Neural progenitor cell (in vitro differentiated cells): Measurements from ENCODE around the gene SERTM1. TPM values are rescaled to one million over a fixed set of nuclear protein-coding genes. Genes with fewer than 3 reads are reported as not detected.

Experiments
- DNase-seq: peaks from one replicate; pipeline ENCODE4 v3.0.0-alpha.2; 2016; ENCODE audit warnings: low spot score
- H2AFZ ChIP-seq: fragments of 200-600 bp; sonication (generic); replicated peaks from 2 replicates; pipeline ENCODE4 v1.6.1; 2016; ENCODE audit warnings: antibody characterized with exemption
- H3F3A ChIP-seq: fragments of 200-600 bp; sonication (generic); 2 replicates; pipeline ENCODE4 v1.6.1; 2016; ENCODE audit warnings: antibody characterized with exemption, low read depth
- H3K27ac ChIP-seq: fragments of 200-600 bp; sonication (generic); 2 replicates; pipeline ENCODE4 v1.5.1; 2016; ENCODE audit warnings: mild to moderate bottlenecking
- H3K27me3 ChIP-seq: fragments of 200-600 bp; sonication (generic); 2 replicates; pipeline ENCODE4 v1.6.1; 2016; ENCODE audit warnings: mild to moderate bottlenecking, moderate library complexity
- H3K36me3 ChIP-seq: fragments of 200-600 bp; sonication (generic); 2 replicates; pipeline ENCODE4 v1.5.1; 2016
- H3K4me1 ChIP-seq: fragments of 200-600 bp; sonication (generic); 2 replicates; pipeline ENCODE4 v1.6.1; 2016; ENCODE audit warnings: mixed run types
- H3K4me2 ChIP-seq: fragments of 200-600 bp; sonication (generic); 2 replicates; pipeline ENCODE4 v1.6.1; 2016
- H3K4me3 ChIP-seq: fragments of 200-600 bp; sonication (generic); 2 replicates; pipeline ENCODE4 v1.5.1; 2016
- H3K79me2 ChIP-seq: fragments of 200-600 bp; sonication (generic); 2 replicates; pipeline ENCODE4 v1.6.1; 2016; ENCODE audit warnings: low read depth
- H3K9ac ChIP-seq: fragments of 200-600 bp; sonication (generic); 2 replicates; pipeline ENCODE4 v1.6.1; 2016
- H3K9me3 ChIP-seq: fragments of 200-600 bp; sonication (generic); 2 replicates; pipeline ENCODE4 v1.5.1; 2016; ENCODE audit warnings: low read depth
- H4K20me1 ChIP-seq: fragments of 200-600 bp; sonication (generic); 2 replicates; pipeline ENCODE4 v1.6.1; 2016; ENCODE audit warnings: low read depth
- H3K27ac Mint-ChIP-seq: 3 replicates; pipeline ENCODE4 v1.8.0; 2021; ENCODE audit warnings: mixed read lengths
- H3K27me3 Mint-ChIP-seq: 2 replicates; pipeline ENCODE4 v1.8.0; 2022; ENCODE audit warnings: low read depth, mild to moderate bottlenecking, inconsistent platforms, moderate library complexity, mixed read lengths; ENCODE audit not compliant: insufficient read depth
- H3K36me3 Mint-ChIP-seq: 3 replicates; pipeline ENCODE4 v1.8.0; 2021; ENCODE audit warnings: mixed read lengths
- H3K4me1 Mint-ChIP-seq: 3 replicates; pipeline ENCODE4 v1.8.0; 2021; ENCODE audit warnings: mixed read lengths
- H3K4me3 Mint-ChIP-seq: 3 replicates; pipeline ENCODE4 v1.8.0; 2021; ENCODE audit warnings: mild to moderate bottlenecking, moderate library complexity, mixed read lengths
- H3K9me3 Mint-ChIP-seq: 3 replicates; pipeline ENCODE4 v1.8.0; 2020; ENCODE audit warnings: mixed read lengths
- EZH2 ChIP-seq: fragments of 200-600 bp; sonication (generic); IDR thresholded peaks from 2 replicates; pipeline ENCODE4 v1.6.1; 2017; ENCODE audit warnings: antibody characterized with exemption, mild to moderate bottlenecking, moderate library complexity
- EZH2phosphoT487 ChIP-seq: fragments of 200-600 bp; sonication (generic); IDR thresholded peaks from 2 replicates; pipeline ENCODE4 v1.6.1; 2017; ENCODE audit warnings: antibody characterized with exemption
- total RNA-seq: library from RNA; depleted of rRNA; stranded (reverse); fragments of >200 nt; gene quantifications from 2 replicates; pipeline ENCODE4 v1.2.3, GENCODE V29; 2015; ENCODE audit warnings: low replicate concordance
- TF ChIP-seq, protein P1 (sequence below): fragments of 200-600 bp; sonication (generic); IDR thresholded peaks from 2 replicates; pipeline ENCODE4 v1.5.1; 2017; ENCODE audit warnings: antibody characterized with exemption, mild to moderate bottlenecking

SERTM1 gene
- total RNA-seq, 1 donor from 2014 or later = not detected

DNA sequence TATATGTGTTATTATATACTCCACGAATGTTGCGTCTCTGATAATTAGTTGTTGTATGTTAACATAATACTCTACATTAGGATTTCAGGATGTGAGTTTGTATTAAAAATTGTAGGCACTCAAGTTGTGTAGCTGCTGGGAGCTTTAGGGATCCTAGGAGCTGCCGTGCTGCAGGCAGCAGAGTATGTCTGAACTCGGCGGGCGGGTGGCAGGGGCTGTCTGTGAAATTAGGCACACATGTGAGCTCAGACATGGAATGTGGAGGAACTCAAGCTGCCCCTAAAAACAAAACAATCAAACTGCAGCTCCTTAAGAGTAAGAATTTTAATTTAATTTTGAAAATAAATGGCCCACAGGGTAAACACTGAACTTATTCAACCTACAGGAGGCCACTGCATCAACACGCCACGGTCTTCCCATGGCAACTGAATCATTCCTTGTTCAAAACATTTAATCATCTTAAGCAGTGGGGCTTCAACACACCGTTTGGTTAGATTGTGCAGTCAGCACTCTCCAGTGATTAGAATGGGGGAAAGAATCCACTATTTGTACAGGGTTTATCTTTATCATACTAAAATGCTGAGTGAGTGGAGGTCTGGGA, 22.7 kb downstream of the SERTM1 start:
- Mint-ChIP-seq H3K27me3 (peaks cover 2% of the 10 kb centered on the region), H3K9me3 (no peaks in the 10 kb centered on the region), H3K36me3 (no peaks in the 10 kb centered on the region), H3K27ac (peak overlapping the region; percentile 79), H3K4me1 (peaks cover 36% of the 10 kb centered on the region), H3K4me3 (no peak overlapping the region)
- H3K79me2 ChIP-seq = no peaks in the 10 kb centered on the region
- no peak overlapping the region for H2AFZ ChIP-seq
- H3K27ac ChIP-seq = no peak overlapping the region
- no peaks in the 10 kb centered on the region for H3K4me1 ChIP-seq
- H3K9me3 ChIP-seq = no peaks in the 10 kb centered on the region
- no peak overlapping the region for H3K4me3 ChIP-seq
- no peak overlapping the region for H3K4me2 ChIP-seq
- H3K36me3 ChIP-seq = no peaks in the 10 kb centered on the region
- TF ChIP-seq, protein P1, sequence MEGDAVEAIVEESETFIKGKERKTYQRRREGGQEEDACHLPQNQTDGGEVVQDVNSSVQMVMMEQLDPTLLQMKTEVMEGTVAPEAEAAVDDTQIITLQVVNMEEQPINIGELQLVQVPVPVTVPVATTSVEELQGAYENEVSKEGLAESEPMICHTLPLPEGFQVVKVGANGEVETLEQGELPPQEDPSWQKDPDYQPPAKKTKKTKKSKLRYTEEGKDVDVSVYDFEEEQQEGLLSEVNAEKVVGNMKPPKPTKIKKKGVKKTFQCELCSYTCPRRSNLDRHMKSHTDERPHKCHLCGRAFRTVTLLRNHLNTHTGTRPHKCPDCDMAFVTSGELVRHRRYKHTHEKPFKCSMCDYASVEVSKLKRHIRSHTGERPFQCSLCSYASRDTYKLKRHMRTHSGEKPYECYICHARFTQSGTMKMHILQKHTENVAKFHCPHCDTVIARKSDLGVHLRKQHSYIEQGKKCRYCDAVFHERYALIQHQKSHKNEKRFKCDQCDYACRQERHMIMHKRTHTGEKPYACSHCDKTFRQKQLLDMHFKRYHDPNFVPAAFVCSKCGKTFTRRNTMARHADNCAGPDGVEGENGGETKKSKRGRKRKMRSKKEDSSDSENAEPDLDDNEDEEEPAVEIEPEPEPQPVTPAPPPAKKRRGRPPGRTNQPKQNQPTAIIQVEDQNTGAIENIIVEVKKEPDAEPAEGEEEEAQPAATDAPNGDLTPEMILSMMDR = no peak
- H3K9ac ChIP-seq = no peak overlapping the region
- no peaks in the 10 kb centered on the region for H4K20me1 ChIP-seq
- H3K27me3 ChIP-seq = no peaks in the 10 kb centered on the region
- no peaks in the 10 kb centered on the region for H3F3A ChIP-seq
- DNase-seq = no peak

DNA sequence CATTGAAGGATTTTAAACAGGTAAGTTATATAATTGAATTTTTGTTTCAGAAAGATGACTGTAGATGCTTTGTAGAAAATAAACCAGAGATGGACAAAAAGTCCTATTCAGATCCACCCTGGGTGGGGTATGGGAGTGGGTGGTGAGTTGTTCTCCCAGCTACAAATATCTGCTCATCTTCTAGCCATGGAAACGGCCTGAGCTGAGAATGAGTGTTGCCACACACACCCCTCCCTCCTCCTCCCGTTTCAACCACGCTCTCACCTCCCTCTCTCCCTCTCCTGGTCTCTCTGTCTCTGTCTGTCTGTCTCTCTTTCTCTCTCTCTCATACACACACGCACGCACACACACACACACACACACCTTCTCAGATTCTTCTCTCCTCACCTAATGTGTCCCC, 26.4 kb downstream of the SERTM1 start:
- Histone ChIP-seq H3K4me2 (no peak overlapping the region), H3K4me3 (no peak overlapping the region), H3K27me3 (no peaks in the 10 kb centered on the region), H3F3A (no peaks in the 10 kb centered on the region), H3K36me3 (no peaks in the 10 kb centered on the region), H3K27ac (no peak overlapping the region), H2AFZ (no peak overlapping the region), H3K9ac (no peak overlapping the region), H3K9me3 (no peaks in the 10 kb centered on the region), H4K20me1 (no peaks in the 10 kb centered on the region), H3K4me1 (no peaks in the 10 kb centered on the region), H3K79me2 (no peaks in the 10 kb centered on the region)
- Mint-ChIP-seq H3K36me3 (no peaks in the 10 kb centered on the region), H3K9me3 (no peaks in the 10 kb centered on the region), H3K4me3 (no peak overlapping the region), H3K27me3 (peaks cover 2% of the 10 kb centered on the region), H3K4me1 (peaks cover 28% of the 10 kb centered on the region), H3K27ac (no peak overlapping the region)
- no peak for DNase-seq
- TF ChIP-seq EZH2phosphoT487 (no peak), EZH2 (no peak)
- TF ChIP-seq, protein P1 = no peak

DNA sequence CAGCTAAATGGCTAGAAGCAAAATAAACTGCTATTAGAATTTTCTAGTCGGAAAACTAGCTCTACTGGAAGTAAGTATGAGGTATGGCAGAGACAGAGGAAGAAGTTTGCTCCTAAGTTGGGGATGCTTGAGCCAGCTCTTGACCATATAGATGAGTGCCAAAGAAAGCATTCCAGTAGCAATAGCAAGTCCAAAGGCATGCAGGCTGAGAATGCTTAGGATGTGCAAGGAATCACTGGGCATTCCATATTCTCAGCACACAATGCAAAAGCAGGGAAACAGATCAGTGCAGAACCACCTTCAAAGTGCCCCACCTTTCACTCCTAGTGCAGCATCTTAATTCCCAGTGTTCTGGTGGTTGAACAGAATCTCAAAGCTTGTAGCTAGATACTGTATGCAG, 32.9 kb downstream of the SERTM1 start:
- Histone ChIP-seq H3K79me2 (no peaks in the 10 kb centered on the region), H3K9ac (no peak overlapping the region), H3K4me1 (no peaks in the 10 kb centered on the region), H2AFZ (no peak overlapping the region), H3K27ac (no peak overlapping the region), H3K4me2 (no peak overlapping the region), H3K27me3 (no peaks in the 10 kb centered on the region), H3K9me3 (no peaks in the 10 kb centered on the region), H4K20me1 (no peaks in the 10 kb centered on the region), H3K4me3 (no peak overlapping the region), H3F3A (no peaks in the 10 kb centered on the region), H3K36me3 (no peaks in the 10 kb centered on the region)
- Mint-ChIP-seq H3K9me3 (peaks cover 2% of the 10 kb centered on the region), H3K27ac (no peak overlapping the region), H3K27me3 (peaks cover 2% of the 10 kb centered on the region), H3K36me3 (no peaks in the 10 kb centered on the region), H3K4me3 (no peak overlapping the region), H3K4me1 (peaks cover 17% of the 10 kb centered on the region)
- no peak for DNase-seq
- TF ChIP-seq, protein P1 = no peak
- no peak for TF ChIP-seq EZH2
- TF ChIP-seq EZH2phosphoT487 = no peak
